SH-SY5Y (cell line): Measurements from ENCODE around the gene C1orf116.

Experiments
- GATA2 ChIP-seq: IDR thresholded peaks from 2 replicates; pipeline ENCODE4 v1.6.1; 2011; ENCODE audit warnings: mild to moderate bottlenecking, low read depth, low read length
- GATA3 ChIP-seq: IDR thresholded peaks from 2 replicates; pipeline ENCODE4 v1.6.1; 2011; ENCODE audit warnings: low read depth, mild to moderate bottlenecking, low read length, moderate library complexity

Gene C1orf116

DNA sequence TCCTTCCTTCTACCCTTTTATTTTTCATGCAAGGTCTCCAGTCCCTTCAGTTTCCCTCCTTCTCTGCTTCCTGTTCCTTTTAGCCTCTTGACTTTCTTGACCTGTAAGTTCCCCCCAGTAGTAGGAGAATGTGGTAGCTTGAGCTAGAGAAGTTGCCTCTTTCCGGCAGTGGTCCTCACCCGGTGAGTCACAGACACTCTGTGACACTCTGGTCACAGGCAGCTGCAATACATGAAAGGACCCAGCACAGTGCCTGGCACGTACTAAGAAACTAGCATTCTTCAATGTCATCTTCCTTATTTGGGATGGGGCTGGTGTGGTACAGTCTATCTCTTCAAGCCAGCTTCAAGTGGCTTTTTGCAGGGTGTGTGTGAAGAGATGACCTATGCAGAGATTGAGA is 36.5 kb upstream of the C1orf116 start:
- no peak for TF ChIP-seq GATA3
- no peak for TF ChIP-seq GATA2

GRCh38 chr1:207067665-207068064 is 35.1 kb upstream of the C1orf116 start:
- no peak for TF ChIP-seq GATA2
- no peak for TF ChIP-seq GATA3

- TF ChIP-seq GATA3: no peak
- TF ChIP-seq GATA2: no peak
These were observed 34.6 kb upstream of the C1orf116 start for GRCh38 chr1:207067185-207067584.

DNA sequence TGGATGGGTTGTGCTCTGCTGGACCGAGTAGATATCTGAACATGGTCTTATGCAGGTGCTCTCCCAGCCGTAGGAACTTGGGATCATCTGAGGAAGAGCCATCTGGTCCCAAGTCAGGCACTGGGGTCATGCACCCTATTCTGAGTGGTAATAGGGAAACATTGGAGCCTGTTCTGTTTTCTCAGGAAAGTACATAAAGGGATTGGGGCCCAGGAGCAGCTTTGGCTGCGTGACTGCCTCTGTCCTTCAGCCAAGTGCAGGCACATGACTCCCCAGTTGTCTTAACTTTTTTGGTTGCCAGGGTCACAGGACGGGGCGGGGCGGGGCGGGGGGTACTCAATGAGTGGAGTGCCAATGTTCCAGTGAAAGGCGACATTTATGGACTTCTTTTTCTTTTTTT is 32.0 kb upstream of the C1orf116 start:
- no peak for TF ChIP-seq GATA2
- no peak for TF ChIP-seq GATA3

DNA sequence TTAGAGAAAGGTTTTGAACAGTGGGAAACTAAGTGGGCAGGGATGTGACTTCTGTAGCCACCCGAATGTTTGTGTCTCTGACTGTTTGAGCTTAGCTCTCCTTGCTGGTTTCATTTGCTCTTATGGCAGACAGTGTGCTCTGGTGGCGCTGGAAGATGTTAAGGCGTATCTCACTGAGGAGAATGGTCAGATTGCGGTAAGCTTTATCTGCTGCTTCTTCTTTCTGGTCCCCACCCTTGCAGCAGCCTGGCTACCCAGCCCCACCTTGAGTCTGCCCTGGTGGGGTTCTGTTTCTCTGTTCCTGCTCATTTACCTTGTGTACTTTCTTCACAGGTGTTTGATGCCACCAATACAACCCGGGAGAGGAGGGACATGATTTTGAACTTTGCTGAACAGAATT is 30.5 kb upstream of the C1orf116 start:
- TF ChIP-seq GATA2 (no peak), GATA3 (no peak)

- TF ChIP-seq GATA3 (no peak), GATA2 (no peak)
These were observed 29.5 kb upstream of the C1orf116 start for GRCh38 chr1:207062058-207062457.

- TF ChIP-seq GATA3 (no peak), GATA2 (no peak)
These were observed 28.0 kb upstream of the C1orf116 start for GRCh38 chr1:207060596-207060995.

GRCh38 chr1:207059881-207060280 is 27.3 kb upstream of the C1orf116 start:
- TF ChIP-seq GATA2: no peak

- no peak for TF ChIP-seq GATA3
- no peak for TF ChIP-seq GATA2
These were observed 26.6 kb upstream of the C1orf116 start for GRCh38 chr1:207058878-207059867.

DNA sequence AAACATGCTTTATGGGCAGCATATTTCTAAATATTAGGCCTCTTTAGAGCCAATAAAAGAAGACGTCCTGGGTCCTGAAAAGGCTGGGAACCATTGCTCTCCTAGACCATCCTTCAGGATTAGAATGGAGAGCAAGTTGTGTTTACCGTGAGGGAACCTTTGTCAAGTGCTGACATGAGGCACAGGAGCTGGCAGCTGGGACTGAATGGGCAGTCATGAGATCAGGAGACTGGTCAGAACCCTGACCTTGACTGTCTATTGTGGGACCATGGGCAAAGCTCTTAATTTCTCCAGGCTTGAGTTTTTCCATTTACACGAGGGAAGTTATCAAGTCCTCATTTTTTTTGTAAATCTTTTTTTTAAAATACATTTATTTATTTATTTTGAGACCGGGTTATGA is 25.7 kb upstream of the C1orf116 start:
- TF ChIP-seq GATA2 (no peak), GATA3 (no peak)

DNA sequence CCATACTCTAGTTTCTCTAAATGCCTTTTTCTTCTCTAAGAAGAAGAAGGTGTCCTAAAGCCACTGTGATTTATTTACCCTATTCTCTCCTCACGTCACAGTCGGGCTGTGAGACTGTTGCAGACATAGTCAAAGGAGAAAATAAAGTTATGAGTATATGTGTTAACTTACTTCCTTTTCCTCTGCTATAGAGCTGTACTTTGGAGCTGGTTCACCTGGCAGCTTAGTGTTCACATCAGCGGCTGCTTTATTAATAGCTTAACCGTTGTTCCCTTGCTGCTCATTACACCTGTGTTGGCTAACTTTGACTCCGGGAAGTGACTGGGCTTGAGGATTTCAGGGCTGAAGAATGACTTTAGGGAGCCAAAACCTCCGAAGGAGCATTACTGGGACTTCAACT is 24.1 kb upstream of the C1orf116 start:
- no peak for TF ChIP-seq GATA2

- TF ChIP-seq GATA3 (no peak), GATA2 (no peak)
These were observed 22.9 kb upstream of the C1orf116 start for GRCh38 chr1:207055386-207056001.

DNA sequence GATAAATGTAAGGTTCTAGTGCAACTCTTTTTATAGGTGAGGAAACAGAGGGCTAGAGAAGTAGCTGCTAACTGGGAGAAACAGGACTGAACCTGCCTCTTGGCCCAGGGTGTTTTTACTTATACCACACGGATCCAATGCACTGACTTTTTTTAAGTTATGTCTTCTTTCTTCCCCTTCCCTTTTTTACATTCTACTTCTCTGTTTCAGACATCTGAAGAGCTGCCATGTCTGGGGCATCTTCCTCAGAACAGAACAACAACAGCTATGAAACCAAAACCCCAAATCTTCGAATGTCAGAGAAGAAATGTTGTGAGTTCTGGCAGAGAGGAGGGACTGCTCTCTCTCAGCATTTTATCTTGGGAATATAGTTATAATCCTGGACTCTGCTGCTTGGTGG is 21.9 kb upstream of the C1orf116 start:
- TF ChIP-seq GATA3 (no peak), GATA2 (no peak)

GRCh38 chr1:207052911-207053769 is 20.6 kb upstream of the C1orf116 start, which contains the start of gene PFKFB2:
Gene PFKFB2 (plus strand): TSS chr1:207053275. CDS start chr1:207054718, 1,443 bp downstream.
- TF ChIP-seq GATA2 (peak; percentile 28; the same call in 1 of the 2 replicates), GATA3 (no peak)
